ENCODE results near the gene CD151.

CD151 gene

DNA sequence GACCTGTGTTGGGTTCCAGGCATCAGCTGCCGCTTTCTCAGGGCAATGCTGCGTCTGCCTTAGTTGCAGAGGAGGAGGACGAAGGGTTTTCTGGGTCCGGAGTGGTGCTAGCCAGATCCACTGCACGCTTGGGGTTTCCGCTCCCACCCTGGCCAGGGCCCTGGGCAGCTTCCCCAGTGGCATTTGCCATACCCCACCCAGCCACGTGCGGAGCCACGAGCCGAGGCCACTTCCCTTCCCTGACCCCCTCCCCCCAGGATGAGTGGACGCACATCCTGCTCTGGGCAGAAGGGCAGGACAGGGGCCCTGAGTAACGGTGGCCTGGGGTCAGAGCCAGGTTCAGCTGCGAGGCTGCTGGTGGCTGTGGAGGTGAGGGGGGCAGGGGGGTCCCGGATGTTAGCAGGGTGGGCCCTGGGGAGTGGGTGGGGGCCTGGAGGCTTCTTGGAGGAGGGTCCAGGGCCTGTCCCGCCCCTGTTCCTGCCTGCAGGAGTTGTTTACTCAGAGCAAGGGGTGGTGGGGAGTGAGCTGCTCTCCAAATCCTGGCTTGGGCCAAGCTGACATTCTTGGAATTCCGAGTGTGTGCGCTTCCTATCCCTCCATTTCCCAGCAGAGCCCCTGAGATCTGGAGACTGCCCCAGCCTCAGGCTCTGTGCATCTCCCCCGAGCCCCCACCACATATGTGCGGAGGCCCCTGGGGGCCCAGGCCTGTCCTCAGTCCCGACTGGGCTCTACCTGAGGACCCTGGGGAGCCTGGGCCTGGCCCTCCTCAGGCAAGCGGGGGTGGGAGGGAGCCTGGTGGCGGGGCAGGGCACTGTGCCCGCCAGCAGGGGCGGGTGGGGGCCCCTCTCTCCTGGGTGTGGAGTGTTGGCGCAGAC is 11.3 kb downstream of the CD151 start:
- DNase-seq = no peak

DNA sequence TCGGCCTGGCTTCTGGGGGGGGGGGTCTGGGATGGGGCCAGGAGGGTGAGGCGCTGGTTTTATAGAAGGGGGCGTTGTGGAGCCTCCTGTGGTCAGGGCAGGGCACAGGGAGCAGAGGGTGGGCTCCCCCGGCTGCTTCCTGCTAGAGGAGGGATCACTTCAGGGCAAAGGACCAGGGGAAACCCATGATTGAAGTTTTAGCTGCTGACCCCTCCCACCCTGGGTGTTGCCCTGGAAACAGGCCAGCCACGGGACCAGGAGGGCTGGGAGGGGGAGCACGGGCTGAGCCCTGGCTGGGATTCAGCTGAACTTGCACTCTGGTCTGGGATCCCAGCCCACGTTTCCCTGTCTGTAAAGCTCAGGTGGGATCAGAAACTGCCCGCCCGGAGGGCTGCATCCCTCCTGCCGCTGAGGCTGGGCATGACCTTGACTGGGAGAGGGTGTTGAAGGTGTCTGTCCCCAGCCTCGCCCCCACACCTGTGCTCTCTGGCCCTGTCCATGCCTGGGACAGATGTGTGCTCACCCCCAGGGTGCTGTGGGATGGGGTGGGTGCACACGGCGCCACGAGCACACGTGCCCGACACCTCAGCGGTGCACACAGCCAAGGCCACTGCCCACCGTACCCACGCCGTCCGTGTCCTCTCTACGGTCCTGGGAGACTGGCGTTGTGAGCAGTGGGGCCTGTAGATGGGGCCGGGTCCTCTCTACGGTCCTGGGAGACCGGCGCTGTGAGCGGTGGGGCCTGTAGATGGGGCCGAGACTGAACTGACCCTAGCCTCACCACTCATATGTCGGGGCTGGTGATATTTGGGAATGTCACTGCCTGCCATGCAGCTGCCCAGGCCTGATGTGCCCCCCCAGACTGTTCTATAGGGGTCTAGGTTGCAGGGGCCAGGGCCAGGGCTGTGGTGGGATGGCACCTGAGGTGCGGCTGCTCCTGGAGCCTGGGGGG is 12.2 kb downstream of the CD151 start:
- DNase-seq = no peak

DNA sequence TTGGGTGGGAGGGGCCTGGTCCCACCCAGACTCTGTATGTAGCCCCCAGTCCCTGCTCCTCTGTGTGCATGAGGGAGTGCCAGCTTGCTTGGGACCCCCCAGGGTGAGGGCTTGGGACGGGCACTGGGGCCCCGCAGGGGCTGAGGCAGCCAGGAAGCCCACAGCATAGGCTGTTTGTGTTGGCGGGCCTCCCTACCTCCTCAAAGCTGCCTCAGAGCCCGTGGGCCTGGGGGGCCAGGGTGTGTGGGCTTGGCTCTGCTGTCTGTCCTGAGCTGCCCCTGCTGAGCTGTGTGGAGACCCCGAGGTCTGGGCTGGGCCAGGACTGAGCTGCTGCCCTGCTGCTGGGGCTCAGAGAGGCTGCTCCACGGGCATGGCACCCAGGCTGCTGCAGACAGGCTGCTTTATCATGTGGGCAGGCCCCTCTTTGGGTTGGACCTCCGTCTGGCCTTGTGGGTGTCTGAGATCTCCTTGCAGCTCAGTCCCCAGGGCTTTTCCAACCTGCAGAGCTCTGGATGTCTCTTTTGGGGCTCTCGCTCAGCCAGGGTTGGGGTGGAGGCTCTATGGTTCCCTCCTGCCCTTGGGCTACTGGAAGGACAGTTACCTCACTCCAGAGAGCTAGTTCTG is 13.2 kb downstream of the CD151 start:
- no peak for DNase-seq

DNA sequence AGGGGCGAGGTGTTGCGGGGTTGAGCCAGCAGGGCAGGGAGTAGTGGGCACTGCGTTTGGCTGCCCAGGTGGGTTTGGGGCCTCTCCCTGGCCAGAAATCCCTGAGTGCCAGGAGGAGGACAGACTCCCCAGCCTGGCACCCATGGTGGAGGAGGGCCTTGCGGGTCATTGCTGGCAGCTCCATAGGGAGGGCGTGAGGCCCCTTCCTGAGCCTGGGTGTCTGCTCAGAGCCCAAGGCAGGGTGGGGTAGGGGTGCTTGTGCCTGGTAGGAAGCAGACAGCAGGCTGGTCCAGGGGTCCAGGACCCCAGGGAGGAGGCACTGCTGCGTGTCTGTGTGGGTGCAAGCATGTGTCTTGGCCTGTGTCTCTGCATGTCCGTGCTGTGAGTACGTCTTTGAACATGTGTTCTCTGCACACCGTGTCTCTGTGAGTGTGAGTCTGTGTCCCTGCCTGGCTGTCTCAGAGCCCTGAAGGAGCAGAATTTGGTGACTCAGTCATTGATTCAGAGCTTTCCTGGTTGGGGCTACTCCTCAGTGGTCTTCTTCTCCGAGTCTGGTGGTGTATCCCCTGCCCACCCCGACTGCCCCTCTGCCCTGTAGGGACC is 13.8 kb downstream of the CD151 start:
- no peak for DNase-seq

DNA sequence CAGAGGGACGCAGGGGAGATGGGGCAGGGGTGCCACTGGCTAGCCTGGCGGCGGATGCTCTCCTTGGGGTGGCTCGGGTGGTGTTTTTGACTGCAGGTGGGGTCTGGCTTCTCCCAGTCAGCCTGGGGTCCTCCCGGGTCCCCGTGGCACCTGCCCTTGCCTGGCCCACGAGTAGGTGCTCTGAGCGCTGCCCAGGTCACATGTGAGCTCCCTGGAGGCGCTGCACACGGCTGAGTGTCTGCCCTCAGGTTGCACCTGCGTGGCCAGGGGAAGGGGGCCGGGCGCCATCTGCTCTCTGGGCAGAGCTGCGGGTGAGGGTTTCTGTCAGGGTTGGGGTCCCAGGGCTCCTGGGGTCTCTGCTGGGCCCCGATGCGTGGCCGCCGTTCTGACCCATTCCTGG is 15.1 kb downstream of the CD151 start:
- DNase-seq = no peak

DNA sequence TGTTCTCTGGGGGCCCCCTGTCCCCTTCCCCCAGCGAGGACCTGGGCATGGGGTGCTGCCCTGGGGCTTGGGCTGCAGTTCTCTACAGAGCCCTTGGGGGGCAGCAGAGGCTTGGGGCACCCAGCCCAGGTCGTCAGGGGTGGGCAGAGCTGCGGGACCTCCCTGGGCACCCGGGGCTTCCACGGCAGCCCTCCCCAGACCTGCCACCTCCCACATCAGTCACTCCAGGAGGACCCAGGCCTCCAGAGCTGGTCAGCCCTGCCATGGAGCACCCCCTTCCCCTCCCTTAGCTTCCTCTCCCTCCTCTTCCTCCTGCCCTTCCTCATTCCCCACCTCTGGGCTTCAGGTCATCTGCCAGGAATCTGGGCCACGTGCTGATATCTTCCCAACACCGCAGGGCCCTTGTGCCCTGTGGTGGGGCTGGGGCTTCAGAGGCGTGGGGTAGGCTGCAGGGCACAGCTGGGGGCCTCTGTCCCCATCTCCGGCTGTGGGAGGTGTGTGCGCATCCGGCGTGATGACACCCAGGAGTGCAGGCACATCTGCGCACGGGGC is 15.7 kb downstream of the CD151 start:
- DNase-seq = peak; percentile 19 to 55 (median 40)

DNA sequence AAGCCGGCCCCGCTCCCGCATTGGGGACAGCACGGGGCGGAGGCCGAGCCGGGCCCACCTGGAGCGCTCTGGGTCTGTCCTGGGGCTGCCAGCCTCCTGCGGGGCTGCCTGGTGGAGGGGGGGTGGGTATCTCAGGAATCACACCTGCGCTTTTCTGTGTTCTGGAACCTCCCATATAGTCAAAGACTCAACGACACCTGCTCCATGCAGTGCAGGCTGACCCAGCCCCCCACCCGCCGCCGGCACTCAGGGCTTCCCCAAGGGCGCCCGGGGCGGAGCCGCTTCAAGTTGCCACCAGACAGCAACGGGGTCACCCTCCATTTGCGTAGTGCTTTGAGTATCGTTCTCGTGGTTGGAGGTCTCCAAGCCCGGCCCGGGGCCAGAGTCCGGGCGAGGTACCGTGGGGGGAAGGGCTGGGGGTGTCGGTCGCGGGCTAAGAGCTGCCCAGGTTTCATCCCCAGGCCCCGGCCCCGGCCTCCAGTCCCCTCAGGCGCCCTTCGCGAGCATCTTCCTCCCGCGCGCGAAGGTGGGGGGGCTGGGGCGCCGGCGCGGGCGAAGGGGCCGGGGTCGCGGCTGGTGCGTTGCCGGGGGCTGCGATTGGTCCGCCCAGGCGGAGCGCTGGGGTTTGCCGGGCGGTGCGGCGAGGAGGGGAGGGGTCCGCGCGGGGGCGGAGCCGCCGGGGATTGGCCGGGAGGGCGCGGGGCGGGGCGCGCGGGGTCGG is 16.5 kb downstream of the CD151 start:
- DNase-seq = peak in 1 of 4 experiments; percentile 22

DNA sequence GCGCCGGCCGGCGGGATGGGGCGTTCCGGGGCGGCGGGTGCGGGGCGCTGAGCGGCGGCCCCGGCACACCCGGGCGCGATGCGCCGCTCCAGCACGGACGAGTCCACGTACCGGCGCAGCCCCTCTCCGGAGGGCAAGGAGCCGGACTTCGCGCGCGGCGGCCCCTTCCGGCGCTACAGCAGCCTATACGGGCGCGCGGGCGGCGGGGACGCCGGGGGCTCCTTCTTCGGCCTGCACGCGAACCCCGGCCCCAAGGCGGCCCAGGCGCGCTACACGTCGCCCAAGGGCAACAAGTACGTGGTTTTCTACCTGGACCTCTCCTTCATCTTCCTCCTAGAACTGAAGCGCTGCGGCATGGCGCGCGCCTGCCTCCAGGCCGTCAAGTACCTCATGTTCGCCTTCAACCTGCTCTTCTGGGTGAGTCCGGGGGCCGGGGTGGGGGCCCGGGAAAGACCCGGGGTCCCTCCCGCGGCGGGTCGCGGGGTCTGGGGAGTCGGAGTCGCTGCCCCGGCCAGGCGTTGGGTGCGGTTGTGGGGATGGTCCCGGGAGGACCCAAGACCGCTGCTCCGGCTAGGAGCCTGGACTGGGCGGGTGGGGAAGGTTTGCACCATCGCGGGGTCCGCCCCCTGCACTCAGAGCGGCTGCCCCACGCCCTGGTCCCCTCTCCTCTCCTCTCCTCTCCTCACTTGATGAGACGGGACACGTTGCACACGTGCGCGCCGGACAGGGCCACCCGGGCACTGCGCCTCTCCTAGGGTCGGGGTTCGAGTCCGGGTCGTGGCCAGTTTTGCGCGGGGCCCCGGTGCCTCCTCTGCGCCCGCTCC is 17.4 kb downstream of the CD151 start:
- DNase-seq = no peak

DNA sequence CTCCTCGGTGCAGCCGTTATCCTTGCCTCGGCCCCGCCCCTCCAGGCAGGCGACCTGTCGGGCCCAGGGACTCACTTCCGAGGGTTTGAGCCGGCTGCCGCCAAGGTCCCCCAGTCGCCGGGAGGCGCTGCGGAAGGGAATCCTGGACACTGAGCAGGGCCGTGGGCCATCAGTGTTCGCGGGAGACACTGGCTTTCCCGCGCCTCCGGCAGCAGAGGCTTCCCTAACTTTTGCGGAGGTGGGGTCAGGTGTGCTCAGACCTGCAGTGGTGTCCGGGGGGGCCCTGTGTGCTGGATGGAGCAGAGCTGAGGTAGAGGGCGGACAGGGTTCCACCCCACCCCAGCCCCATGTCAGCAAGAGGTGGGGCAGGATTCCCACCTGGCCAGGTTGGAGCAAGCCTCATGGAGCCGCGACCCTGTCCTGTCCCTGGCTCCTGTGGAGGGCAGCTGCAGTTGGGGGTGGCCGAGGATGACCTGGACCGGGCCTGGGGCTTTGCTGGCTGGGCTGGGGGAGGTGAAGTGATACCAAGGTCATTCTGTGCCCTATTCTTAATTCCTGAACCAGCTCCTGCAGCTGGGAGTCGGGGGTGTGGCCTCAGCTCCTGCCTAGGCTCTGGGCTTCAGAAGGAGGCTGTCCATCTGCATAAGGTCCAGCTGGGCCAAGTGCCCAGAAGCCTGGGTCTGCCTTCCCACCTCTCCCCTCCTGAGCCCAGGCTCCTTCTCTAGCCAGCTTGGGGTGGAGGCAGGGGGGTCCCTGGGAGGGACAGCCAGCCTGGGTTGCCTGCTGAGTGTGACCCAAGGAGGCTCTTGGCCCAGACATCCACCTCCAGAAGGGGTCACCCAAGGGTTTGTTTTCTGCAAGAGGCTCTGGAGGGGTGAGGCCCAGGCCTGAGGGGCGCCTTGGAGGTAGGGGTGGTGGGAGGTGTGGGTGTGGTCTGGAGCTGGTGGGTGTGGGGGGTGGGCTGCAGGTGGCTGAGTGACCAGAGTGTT is 18.3 kb downstream of the CD151 start:
- DNase-seq = no peak

DNA sequence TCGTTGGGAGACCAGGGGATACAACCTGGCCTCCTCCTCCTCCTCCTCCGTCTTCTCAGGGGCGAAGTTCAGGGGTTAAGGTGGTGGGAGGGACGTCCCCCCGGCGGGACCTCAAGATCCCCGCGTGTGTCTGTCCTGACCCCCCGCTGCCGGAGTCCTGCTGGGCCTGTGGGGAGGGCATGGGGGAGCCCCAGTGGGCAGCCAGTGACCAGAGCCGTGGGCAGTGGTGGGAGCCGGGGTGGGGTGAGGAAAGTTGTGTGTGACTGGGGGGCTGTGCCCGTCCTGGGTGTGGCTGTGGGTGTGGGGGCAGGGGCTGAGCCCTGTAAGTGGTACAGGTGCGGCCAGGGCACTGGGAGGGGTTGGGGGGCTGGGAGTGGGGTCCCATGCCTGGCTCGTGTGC is 20.0 kb downstream of the CD151 start:
- no peak for DNase-seq

DNA sequence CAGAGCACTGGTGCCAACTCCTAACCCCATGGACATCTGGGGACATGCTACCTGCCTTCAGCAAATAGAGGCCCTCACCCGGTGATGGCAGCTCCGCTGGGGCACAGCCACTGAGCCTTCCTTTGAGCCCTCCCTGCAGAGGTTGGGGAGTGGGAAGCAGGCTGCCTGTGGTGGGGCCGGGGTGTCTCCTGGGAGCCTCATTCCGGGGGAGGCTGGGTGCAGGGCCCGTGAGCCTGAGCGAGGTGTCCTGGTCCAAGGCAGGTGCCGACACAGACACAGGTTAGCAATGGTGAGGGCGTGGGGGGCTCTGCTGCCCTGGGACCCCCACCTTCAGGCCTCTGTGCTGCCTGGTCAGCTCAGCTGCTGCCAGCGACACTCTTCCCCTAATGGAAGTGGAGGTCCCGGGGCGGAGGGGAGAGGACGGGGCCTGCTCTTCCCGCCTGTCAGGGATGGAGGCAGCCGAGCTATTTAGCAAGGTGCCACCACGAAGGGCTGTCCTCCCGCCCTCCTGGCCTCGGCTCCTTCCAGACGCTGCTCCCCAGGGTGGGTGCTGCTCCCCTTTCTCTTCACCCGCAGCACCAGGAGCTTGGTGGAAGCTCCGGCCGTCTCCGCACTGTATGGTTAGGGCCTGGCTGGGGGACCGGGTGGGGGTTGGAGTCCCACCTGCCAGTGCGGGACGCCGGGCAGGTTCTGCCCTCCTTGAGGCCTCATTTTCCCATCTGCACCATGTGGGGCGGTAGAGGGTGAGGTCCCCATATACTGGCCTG is 21.1 kb downstream of the CD151 start:
- DNase-seq = no peak

DNA sequence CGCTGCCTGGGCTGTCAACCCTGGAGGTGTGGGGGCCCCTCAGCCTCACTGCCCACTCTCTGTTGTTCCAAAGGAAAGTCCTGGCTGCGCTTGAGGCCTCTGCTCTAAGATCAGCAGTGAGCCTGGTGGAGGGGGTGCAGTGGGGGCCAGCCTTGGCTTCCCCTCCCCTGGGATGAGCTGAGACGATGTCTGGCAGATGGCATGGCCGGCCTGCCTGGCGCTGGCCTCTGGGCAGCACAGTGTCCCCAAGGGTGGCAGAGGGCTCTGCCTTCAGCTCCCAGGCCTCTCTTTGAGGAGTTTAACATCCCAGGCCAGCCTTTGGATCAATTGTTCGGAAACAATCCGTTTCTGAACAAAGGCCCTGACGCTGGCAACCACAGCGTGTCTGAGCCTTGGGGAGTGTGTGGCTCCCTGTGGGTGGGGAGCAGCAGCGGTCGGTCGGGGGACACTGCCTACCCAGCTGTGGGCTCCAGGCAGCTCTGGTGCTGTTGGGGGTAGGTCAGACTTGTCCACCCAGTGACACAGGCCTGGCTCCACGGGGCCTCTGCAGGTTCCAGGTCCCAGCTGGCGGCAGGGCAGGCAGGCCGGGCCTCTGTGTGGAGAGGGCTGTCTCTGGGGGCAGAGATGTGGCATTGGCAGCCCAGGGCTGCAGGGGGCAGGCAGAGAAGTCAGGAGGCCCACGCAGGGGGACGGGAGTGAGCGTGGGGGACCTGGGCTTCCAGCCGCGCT is 22.0 kb downstream of the CD151 start:
- DNase-seq = no peak

DNA sequence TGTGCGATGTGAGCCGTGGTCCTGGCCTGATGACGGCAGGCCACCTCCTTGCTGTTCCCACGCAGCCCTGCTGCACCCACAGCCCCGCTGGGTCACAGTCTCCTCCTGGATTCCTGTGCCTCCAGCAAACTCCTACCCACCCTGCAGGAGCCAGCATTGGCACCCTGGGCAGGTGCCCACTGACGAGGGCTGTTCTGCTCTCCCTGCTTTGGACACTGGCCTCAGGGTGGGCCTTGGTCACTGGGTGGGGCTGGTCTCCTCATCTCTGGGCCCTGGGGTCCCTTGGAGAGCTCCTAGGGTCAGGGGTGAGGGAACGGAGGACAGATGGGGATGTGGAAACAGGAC is 22.6 kb downstream of the CD151 start:
- DNase-seq = no peak

DNA sequence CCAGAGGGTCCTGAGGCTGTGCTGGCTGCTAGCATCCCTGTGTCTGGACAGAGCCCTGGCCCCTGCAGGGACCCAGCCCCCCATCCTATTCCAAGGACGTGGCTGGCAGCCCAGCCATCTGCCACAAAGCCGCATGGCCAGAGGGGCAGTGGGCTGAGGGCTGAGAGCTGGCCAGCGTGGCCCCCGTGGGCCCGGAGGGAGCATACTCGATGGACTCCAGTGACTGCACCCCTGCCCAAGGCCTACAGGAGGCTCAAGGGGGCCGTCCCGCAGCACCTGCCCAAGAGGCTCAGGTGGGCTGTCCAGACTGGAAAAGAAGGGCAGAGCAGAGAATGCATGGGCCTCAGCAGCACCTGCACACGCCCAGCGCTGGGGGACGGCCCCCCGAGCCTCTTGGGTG is 23.0 kb downstream of the CD151 start:
- no peak for DNase-seq

DNA sequence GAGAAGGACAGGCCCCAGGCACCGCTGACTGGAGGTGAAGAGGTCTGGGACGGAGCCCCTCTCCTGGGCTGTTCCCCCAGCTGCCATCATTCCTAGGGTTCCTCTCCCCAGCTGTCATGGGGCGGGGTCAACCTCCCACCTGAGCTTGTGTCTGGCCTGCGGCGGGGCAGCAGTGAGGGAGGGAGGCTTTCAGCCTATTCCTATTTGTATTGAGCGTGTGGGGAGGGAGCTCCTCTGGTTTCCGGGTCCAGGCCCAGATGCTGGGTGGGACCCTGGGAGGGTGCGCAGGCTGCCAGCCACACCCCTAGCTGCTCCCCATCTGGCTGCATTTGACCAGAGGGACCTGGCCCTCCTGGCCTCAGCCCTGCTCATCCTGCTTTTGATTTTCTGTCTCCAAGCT is 23.6 kb downstream of the CD151 start:
- no peak for DNase-seq

DNA sequence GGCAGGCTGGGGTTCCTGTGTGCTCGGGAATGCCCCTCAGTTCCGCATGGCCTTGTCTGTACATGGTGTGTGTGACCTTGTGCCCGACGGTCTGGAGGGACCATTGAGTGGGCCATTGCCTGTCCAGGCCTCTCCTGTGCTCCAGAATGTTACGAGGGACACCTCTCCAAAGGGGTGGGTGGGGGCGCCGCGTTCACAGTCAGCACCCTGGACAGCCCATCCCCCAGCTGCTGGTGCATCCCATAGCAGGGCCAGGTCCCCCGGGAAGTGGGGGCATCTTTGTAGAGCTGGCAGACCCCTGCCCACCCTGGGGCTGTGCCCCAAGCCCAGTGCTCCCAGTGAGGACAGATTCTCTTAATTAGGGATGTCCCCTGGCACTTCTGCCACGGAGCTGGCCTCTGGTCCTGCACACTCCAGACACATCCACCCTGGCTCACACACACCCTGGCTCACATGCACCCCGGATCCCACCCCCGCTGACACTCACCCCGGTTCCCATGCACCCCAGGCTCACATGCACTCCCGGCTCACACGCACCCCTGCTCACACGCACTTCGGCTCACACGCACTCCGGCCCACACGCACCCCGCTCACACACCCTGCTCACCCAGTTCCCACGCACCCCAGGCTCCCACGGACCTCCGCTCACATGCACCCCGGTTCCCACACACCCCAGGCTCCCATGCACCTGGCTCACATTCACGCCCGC is 25.5 kb downstream of the CD151 start:
- no peak for DNase-seq

DNA sequence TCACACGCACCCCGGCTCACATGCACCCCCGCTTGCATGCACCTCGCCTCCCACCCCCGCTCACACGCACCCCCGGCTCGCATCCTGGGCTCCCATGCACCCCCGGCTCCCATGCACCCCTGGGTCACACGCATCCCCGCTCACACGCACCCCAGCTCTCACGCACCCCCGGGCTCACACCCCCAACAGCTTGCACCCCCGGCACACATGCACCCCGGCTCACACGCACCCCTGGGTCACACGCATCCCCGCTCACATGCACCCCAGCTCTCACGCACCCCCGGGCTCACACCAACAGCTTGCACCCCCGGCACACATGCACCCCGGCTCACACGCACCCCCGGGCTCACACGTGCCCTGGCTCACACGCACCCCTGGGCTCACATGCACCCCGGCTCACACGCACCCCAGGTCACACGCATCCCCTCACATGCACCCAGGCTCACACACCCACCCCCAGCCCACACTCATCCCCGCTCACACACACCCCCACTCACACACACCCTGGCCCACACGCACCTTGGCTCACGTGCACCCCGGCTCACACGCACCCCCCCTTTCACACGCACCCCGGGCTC is 26.1 kb downstream of the CD151 start:
- no peak for DNase-seq

All from activated naive CD4-positive, alpha-beta T cell (primary cell).